Measurements from ENCODE around the gene CARM1. TPM values are rescaled to one million over a fixed set of nuclear protein-coding genes. Genes with fewer than 3 reads are reported as not detected.

CARM1 gene
- total RNA-seq, 5 donors from 2014 or later (not counting 1 experiment from before 2014, with no cell fraction given) = 22.3 to 35.2 (median 30.8) TPM

- Histone ChIP-seq H3K4me1 (ENCODE audit: control insufficient read depth in 1 of 2, extremely low read depth in 1 of 2, insufficient read depth in 2 of 2, low read length in 2 of 2) (no peaks in the 10 kb centered on the region), H3K4me3 (ENCODE audit: control insufficient read depth in 1 of 2, extremely low read depth in 1 of 2, low read length in 1 of 2) (no peak overlapping the region), H3K9me3 (no peaks in the 10 kb centered on the region), H3K36me3 (ENCODE audit: control insufficient read depth in 2 of 2, extremely low read depth in 1 of 2, insufficient read depth in 1 of 2, low read length in 1 of 2) (no peaks in the 10 kb centered on the region), H3K27me3 (replicated peaks in 1 of 2; ENCODE audit: control insufficient read depth in 2 of 2, extremely low read depth in 1 of 2, insufficient read depth in 2 of 2, low read length in 1 of 2) (no peaks in the 10 kb centered on the region), H3K27ac (ENCODE audit: low read length) (no peak overlapping the region)
- 97% methylated on average over 7 of the region's 9 CpGs for WGBS (ENCODE audit: insufficient coverage)
- ChIA-PET POLR2A (no interaction called here), CTCF (no interaction called here)
- H3K36me3 Mint-ChIP-seq = no peaks in the 10 kb centered on the region
- peaks cover 6 to 9% (median 8%) of the 10 kb centered on the region in 3 donors for H3K4me1 Mint-ChIP-seq
- H3K9me3 Mint-ChIP-seq = no peaks in the 10 kb centered on the region
- DNase-seq (no peak), ATAC-seq (replicated peaks in 1 of 4) (no peak)
- H3K27me3 Mint-ChIP-seq = no peaks in the 10 kb centered on the region
- H3K27ac Mint-ChIP-seq = no peak overlapping the region
- H3K4me3 Mint-ChIP-seq = no peak overlapping the region
Observed at GRCh38 chr19:10887616-10888367, 16.4 kb downstream of the CARM1 start.

DNA sequence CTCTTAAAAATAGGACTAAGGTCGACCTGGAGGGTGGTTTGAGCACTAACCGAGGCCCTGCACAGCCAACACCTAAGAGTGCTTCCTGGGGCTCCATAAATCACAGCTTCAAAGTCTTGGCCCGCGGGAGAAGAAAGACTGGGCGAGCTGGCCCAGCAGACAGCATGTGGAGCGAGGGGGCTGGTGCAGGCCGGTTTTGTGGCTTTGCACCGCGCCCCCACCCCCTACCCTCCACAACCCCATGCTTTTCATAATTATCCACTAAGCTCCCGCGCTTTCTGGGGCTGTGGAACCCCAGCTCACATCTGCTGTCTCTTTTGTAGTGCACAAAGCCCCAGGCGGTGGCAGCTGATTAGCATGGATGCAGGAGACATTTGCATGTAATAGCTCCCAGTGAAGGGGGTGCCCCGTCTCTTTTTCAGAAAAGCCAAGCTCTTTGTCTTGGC lies 17.1 kb downstream of the CARM1 start:
- Histone ChIP-seq H3K27me3 (replicated peaks in 1 of 2; ENCODE audit: control insufficient read depth in 2 of 2, extremely low read depth in 1 of 2, insufficient read depth in 2 of 2, low read length in 1 of 2) (no peaks in the 10 kb centered on the region), H3K4me3 (ENCODE audit: control insufficient read depth in 1 of 2, extremely low read depth in 1 of 2, low read length in 1 of 2) (no peak overlapping the region), H3K36me3 (ENCODE audit: control insufficient read depth in 2 of 2, extremely low read depth in 1 of 2, insufficient read depth in 1 of 2, low read length in 1 of 2) (no peaks in the 10 kb centered on the region), H3K27ac (ENCODE audit: low read length) (no peak overlapping the region), H3K4me1 (ENCODE audit: control insufficient read depth in 1 of 2, extremely low read depth in 1 of 2, insufficient read depth in 2 of 2, low read length in 2 of 2) (no peaks in the 10 kb centered on the region), H3K9me3 (no peaks in the 10 kb centered on the region)
- 80% methylated on average over 12 of the region's 13 CpGs for WGBS (ENCODE audit: insufficient coverage)
- ATAC-seq (replicated peaks in 1 of 4) = no peak
- no peak for DNase-seq
- H3K27me3 Mint-ChIP-seq = no peaks in the 10 kb centered on the region
- no peak overlapping the region for H3K27ac Mint-ChIP-seq
- H3K9me3 Mint-ChIP-seq = no peaks in the 10 kb centered on the region
- ChIA-PET CTCF (interaction anchor here in 1 of 2 donors (0.6 kb wide), 1 partner anchor 412 kb away, joined by 7 read pairs; no protein-coding TSS in a partner anchor), POLR2A (no interaction called here)
- H3K4me3 Mint-ChIP-seq = no peak overlapping the region
- no peaks in the 10 kb centered on the region for H3K36me3 Mint-ChIP-seq
- peaks cover 6 to 9% (median 8%) of the 10 kb centered on the region in 3 donors for H3K4me1 Mint-ChIP-seq

GRCh38 chr19:10889880-10890279 lies 18.5 kb downstream of the CARM1 start:
- POLR2A ChIA-PET = no interaction called here
- Mint-ChIP-seq H3K4me1 (peaks cover 6 to 9% (median 8%) of the 10 kb centered on the region in 3 donors), H3K27me3 (no peaks in the 10 kb centered on the region), H3K4me3 (no peak overlapping the region), H3K9me3 (no peaks in the 10 kb centered on the region), H3K27ac (no peak overlapping the region), H3K36me3 (no peaks in the 10 kb centered on the region)
- Histone ChIP-seq H3K27me3 (replicated peaks in 1 of 2; ENCODE audit: control insufficient read depth in 2 of 2, extremely low read depth in 1 of 2, insufficient read depth in 2 of 2, low read length in 1 of 2) (no peaks in the 10 kb centered on the region), H3K4me3 (ENCODE audit: control insufficient read depth in 1 of 2, extremely low read depth in 1 of 2, low read length in 1 of 2) (no peak overlapping the region), H3K4me1 (ENCODE audit: control insufficient read depth in 1 of 2, extremely low read depth in 1 of 2, insufficient read depth in 2 of 2, low read length in 2 of 2) (no peaks in the 10 kb centered on the region), H3K27ac (ENCODE audit: low read length) (no peak overlapping the region), H3K9me3 (no peaks in the 10 kb centered on the region), H3K36me3 (ENCODE audit: control insufficient read depth in 2 of 2, extremely low read depth in 1 of 2, insufficient read depth in 1 of 2, low read length in 1 of 2) (peaks cover 0 to 2% of the 10 kb centered on the region in 2 donors)
- no peak for ATAC-seq (replicated peaks in 1 of 4)
- no CpG with 5 or more reads among the region's 4 CpGs for WGBS (ENCODE audit: insufficient coverage)
- DNase-seq = no peak
- CTCF ChIA-PET = interaction anchor here in 1 of 2 donors (0.6 kb wide), 1 partner anchor 46 kb away, joined by 7 read pairs; no protein-coding TSS in a partner anchor

DNA sequence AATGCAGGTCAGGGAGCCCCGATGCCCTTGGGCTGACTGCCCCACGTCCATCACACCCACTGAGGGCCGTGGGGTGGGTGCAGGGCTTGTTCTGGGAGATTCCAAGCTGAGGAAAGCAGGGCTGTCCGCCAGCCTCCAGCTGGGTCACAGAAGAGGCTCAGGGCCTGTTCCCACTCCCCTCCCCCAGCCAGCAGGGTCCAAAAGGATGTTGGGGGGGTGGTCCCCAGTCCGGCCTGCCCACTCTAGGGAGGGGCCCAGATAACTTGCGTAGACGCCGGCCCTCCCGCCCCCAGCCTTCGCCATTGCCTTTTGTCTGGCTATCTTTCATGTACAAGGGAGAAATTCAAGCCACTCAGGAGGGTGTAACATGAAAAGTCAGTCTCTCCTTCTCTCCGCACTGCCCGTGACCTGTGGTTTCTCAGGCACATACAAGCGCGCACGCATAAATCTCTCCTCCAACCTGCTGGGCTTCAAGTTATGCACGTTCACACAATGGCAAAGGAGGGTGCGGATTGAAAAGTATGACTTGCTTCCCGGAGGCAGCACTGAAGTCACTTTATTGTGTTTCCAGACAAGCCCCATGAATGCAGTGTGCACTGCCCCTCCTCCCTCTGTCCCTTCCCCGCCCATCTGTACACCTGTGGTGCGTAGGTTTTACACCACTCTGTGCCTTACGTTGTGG lies 20.2 kb downstream of the CARM1 start:
- no peak overlapping the region for H3K27ac Mint-ChIP-seq
- Histone ChIP-seq H3K36me3 (ENCODE audit: control insufficient read depth in 2 of 2, extremely low read depth in 1 of 2, insufficient read depth in 1 of 2, low read length in 1 of 2) (peaks cover 0 to 2% of the 10 kb centered on the region in 2 donors), H3K27ac (ENCODE audit: low read length) (no peak overlapping the region), H3K9me3 (no peaks in the 10 kb centered on the region), H3K4me3 (ENCODE audit: control insufficient read depth in 1 of 2, extremely low read depth in 1 of 2, low read length in 1 of 2) (no peak overlapping the region), H3K27me3 (replicated peaks in 1 of 2; ENCODE audit: control insufficient read depth in 2 of 2, extremely low read depth in 1 of 2, insufficient read depth in 2 of 2, low read length in 1 of 2) (no peaks in the 10 kb centered on the region), H3K4me1 (ENCODE audit: control insufficient read depth in 1 of 2, extremely low read depth in 1 of 2, insufficient read depth in 2 of 2, low read length in 2 of 2) (peaks cover 0 to 4% of the 10 kb centered on the region in 2 experiments)
- H3K4me1 Mint-ChIP-seq = peaks cover 10 to 17% (median 13%) of the 10 kb centered on the region in 3 donors
- no peak overlapping the region for H3K4me3 Mint-ChIP-seq
- ATAC-seq (replicated peaks in 1 of 4) (no peak), DNase-seq (no peak)
- H3K9me3 Mint-ChIP-seq = no peaks in the 10 kb centered on the region
- CTCF ChIA-PET = interaction anchor here in 1 of 2 donors (0.6 kb wide), 1 partner anchor 1179 kb away, joined by 3 read pairs; no protein-coding TSS in a partner anchor
- H3K36me3 Mint-ChIP-seq = no peaks in the 10 kb centered on the region
- H3K27me3 Mint-ChIP-seq = no peaks in the 10 kb centered on the region
- POLR2A ChIA-PET = no interaction called here
- WGBS (ENCODE audit: insufficient coverage) = 95% methylated on average over 13 of the region's 21 CpGs

DNA sequence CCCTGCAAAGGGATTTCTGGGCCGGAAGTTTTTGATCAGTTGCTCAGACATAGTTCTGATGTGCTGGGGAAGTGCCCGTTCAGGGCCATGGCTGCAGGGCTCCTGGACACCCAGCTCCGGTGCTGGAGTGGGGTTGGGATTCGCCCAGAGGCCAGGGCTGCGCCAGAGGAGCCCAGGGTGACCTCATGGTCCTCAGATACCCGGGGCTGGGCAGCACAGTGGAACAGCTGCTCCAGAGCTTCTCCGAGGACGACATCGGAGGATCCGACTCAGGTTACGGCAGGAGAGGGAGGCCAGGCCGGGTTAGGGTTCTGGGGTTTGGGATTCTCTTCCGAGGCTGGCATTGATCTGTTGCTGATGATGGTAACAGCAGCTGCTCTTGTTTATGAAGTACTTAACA lies 20.9 kb downstream of the CARM1 start:
- DNase-seq = no peak
- Histone ChIP-seq H3K27me3 (replicated peaks in 1 of 2; ENCODE audit: control insufficient read depth in 2 of 2, extremely low read depth in 1 of 2, insufficient read depth in 2 of 2, low read length in 1 of 2) (no peaks in the 10 kb centered on the region), H3K4me3 (ENCODE audit: control insufficient read depth in 1 of 2, extremely low read depth in 1 of 2, low read length in 1 of 2) (no peak overlapping the region), H3K27ac (ENCODE audit: low read length) (no peak overlapping the region), H3K36me3 (ENCODE audit: control insufficient read depth in 2 of 2, extremely low read depth in 1 of 2, insufficient read depth in 1 of 2, low read length in 1 of 2) (peaks cover 0 to 2% of the 10 kb centered on the region in 2 donors), H3K9me3 (no peaks in the 10 kb centered on the region), H3K4me1 (ENCODE audit: control insufficient read depth in 1 of 2, extremely low read depth in 1 of 2, insufficient read depth in 2 of 2, low read length in 2 of 2) (peaks cover 4 to 11% of the 10 kb centered on the region in 2 experiments)
- Mint-ChIP-seq H3K27ac (no peak overlapping the region), H3K9me3 (no peaks in the 10 kb centered on the region), H3K4me3 (no peak overlapping the region), H3K4me1 (peaks cover 14 to 24% (median 17%) of the 10 kb centered on the region in 3 donors), H3K36me3 (no peaks in the 10 kb centered on the region), H3K27me3 (no peaks in the 10 kb centered on the region)
- CTCF ChIA-PET = no interaction called here
- POLR2A ChIA-PET = no interaction called here
- 100% methylated on average over 5 of the region's 13 CpGs for WGBS (ENCODE audit: insufficient coverage)
- no peak for ATAC-seq (replicated peaks in 1 of 4)

DNA sequence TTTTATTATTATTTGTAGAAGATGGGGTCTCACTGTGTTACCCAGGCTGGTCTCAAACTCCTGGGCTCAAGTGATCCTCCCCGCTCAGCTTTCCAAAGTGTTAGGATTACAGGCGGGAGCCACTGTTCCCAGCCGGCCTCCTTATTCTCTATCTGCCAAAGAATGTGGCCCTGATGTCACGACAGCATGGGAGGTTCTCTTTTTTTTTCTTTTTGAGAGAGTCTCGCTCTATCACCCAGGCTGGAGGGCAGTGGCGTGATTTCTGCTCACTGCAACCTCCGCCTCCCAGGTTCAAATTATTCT lies 23.5 kb downstream of the CARM1 start:
- no peak overlapping the region for H3K4me3 ChIP-seq (ENCODE audit: control insufficient read depth in 1 of 2, extremely low read depth in 1 of 2, low read length in 1 of 2)
- no peaks in the 10 kb centered on the region for H3K36me3 Mint-ChIP-seq
- POLR2A ChIA-PET = no interaction called here
- no peak overlapping the region for H3K4me3 Mint-ChIP-seq
- H3K4me1 Mint-ChIP-seq = peaks cover 14 to 18% (median 15%) of the 10 kb centered on the region in 3 donors
- CTCF ChIA-PET = no interaction called here
- H3K27me3 Mint-ChIP-seq = no peaks in the 10 kb centered on the region
- H3K4me1 ChIP-seq (ENCODE audit: control insufficient read depth in 1 of 2, extremely low read depth in 1 of 2, insufficient read depth in 2 of 2, low read length in 2 of 2) = peaks cover 4 to 15% of the 10 kb centered on the region in 2 experiments
- H3K27ac ChIP-seq (ENCODE audit: low read length) = no peak overlapping the region
- ATAC-seq (replicated peaks in 1 of 4) (no peak), DNase-seq (no peak)
- peaks cover 0 to 2% of the 10 kb centered on the region in 2 donors for H3K36me3 ChIP-seq (ENCODE audit: control insufficient read depth in 2 of 2, extremely low read depth in 1 of 2, insufficient read depth in 1 of 2, low read length in 1 of 2)
- WGBS (ENCODE audit: insufficient coverage) = no CpG with 5 or more reads among the region's 7 CpGs
- no peak overlapping the region for H3K27ac Mint-ChIP-seq
- H3K27me3 ChIP-seq (replicated peaks in 1 of 2; ENCODE audit: control insufficient read depth in 2 of 2, extremely low read depth in 1 of 2, insufficient read depth in 2 of 2, low read length in 1 of 2) = no peaks in the 10 kb centered on the region
- no peaks in the 10 kb centered on the region for H3K9me3 ChIP-seq
- no peaks in the 10 kb centered on the region for H3K9me3 Mint-ChIP-seq

Data from T-cell (primary cell).